Activated naive CD4-positive, alpha-beta T cell treated with anti-CD3 and anti-CD28 coated beads, Interleukin-2, amount 10 ng/mL, durations not matched to agents 7 days and 5 days (primary cell): ENCODE results near the gene TAS2R46.

Experiments used
- CTCF ChIA-PET: fragments of 350-600 bp; sonication (Branson Sonifier 250); formaldehyde crosslinking; loops from one replicate; lab custom pipeline; 2021; ENCODE audit warnings: antibody characterized with exemption; lab: Charles Lee
- DNase-seq: peaks from one replicate; pipeline ENCODE4 v3.0.0-alpha.2; 2020
- H3K27ac Mint-ChIP-seq: one replicate; pipeline ENCODE4 v1.8.0; 2021; ENCODE audit warnings: mild to moderate bottlenecking, moderate library complexity, mixed read lengths
- H3K27me3 Mint-ChIP-seq: one replicate; pipeline ENCODE4 v1.8.0; 2021; ENCODE audit warnings: mild to moderate bottlenecking, mixed read lengths
- H3K36me3 Mint-ChIP-seq: one replicate; pipeline ENCODE4 v1.8.0; 2021; ENCODE audit warnings: mixed read lengths
- H3K4me1 Mint-ChIP-seq: one replicate; pipeline ENCODE4 v1.8.0; 2021; ENCODE audit warnings: mixed read lengths
- H3K4me3 Mint-ChIP-seq: one replicate; pipeline ENCODE4 v1.8.0; 2021; ENCODE audit warnings: mild to moderate bottlenecking, moderate library complexity, mixed read lengths
- H3K9me3 Mint-ChIP-seq: one replicate; pipeline ENCODE4 v1.8.0; 2021; ENCODE audit warnings: mixed read lengths

The TAS2R46 gene

DNA sequence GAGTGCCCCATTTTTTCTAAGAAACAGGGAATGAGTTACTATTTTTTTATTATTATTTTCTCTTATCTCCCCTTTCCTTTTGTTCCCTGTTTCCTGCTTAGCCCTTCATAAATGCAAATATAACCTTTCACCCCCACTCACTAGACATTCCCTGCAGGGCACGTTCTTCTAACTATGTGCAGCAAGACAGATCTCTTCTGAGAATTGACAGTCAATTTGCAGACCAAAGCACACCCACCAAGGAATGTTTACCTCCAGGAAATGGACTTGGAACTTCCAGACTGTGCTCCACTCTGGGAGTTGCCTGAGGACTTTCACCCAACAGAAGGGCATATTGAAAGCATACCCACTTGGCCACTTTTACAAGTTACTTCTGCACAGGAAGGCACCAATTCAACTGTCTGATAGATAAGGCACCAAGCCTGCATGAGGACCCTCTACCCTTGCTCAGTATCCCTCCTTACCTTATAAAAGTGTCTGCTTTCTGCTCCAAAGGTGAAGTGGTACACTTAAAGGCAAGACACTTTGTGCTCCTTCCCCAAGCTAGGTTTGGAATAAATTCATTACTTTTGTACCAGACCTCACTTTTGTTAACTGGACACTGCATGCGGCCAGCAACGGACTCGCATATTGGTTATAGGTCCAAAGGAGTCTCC lies 46.2 kb downstream of the TAS2R46 start:
- CTCF ChIA-PET = no interaction called here
- Mint-ChIP-seq H3K4me1 (peaks cover 7% of the 10 kb centered on the region), H3K4me3 (no peak overlapping the region), H3K27ac (no peak overlapping the region), H3K27me3 (no peaks in the 10 kb centered on the region), H3K36me3 (no peaks in the 10 kb centered on the region), H3K9me3 (no peaks in the 10 kb centered on the region)
- DNase-seq = no peak

DNA sequence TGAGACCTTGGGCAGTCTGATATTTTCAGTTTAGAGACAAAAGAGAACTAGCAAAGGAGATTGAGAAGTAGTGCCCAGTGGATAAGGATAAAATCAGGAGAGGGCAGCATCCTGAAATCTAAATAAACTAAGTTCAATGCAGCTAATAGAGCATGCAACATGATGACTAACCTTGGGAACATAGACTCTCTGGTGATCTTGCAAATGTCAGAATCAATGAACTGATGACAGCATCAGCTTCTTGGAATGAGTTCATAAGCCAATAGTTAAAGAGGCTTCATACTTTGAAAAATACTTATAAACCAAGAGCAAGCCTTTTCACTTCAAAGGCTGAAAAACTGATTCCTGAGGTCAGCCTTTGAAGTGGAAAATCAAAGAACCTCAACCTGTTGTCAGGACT lies 47.9 kb downstream of the TAS2R46 start:
- H3K36me3 Mint-ChIP-seq = no peaks in the 10 kb centered on the region
- DNase-seq = no peak

More for the DNA sequence above, 47.9 kb downstream of the TAS2R46 start:
- Mint-ChIP-seq H3K4me3 (no peak overlapping the region), H3K9me3 (no peaks in the 10 kb centered on the region), H3K27ac (no peak overlapping the region), H3K27me3 (no peaks in the 10 kb centered on the region), H3K4me1 (peaks cover 7% of the 10 kb centered on the region)
- CTCF ChIA-PET = no interaction called here
